HK-2 (cell line): ENCODE measurements around the gene TMEM179.

Experiments used
- DNase-seq: peaks from one replicate; pipeline ENCODE4 v3.0.0-alpha.2; 2018; ENCODE audit not compliant: unreplicated experiment

The TMEM179 gene

GRCh38 chr14:104555430-104556255, 48.9 kb downstream of the TMEM179 start:
- no peak for DNase-seq

- no peak for DNase-seq
Observed at GRCh38 chr14:104554608-104555429, 49.8 kb downstream of the TMEM179 start.

GRCh38 chr14:104554088-104554607, 50.4 kb downstream of the TMEM179 start:
- DNase-seq, result no peak

- no peak for DNase-seq
Observed at GRCh38 chr14:104553166-104554087, 51.1 kb downstream of the TMEM179 start.

GRCh38 chr14:104552738-104553125, 51.8 kb downstream of the TMEM179 start:
- DNase-seq, result no peak

- no peak for DNase-seq
Observed at GRCh38 chr14:104551851-104552737, 52.5 kb downstream of the TMEM179 start.

GRCh38 chr14:104550861-104551728, 53.5 kb downstream of the TMEM179 start:
- DNase-seq, result no peak

- no peak for DNase-seq
Observed at GRCh38 chr14:104550340-104550860, 54.2 kb downstream of the TMEM179 start.

- DNase-seq, result no peak
Observed at GRCh38 chr14:104549536-104550339, 54.8 kb downstream of the TMEM179 start.

- DNase-seq, result no peak
Observed at GRCh38 chr14:104548802-104549535, 55.6 kb downstream of the TMEM179 start.

GRCh38 chr14:104547998-104548700, 56.4 kb downstream of the TMEM179 start:
- DNase-seq, result no peak

- no peak for DNase-seq
Observed at GRCh38 chr14:104547310-104547997, 57.1 kb downstream of the TMEM179 start.

- DNase-seq, result no peak
Observed at GRCh38 chr14:104546591-104547309, 57.8 kb downstream of the TMEM179 start.

- no peak for DNase-seq
Observed at GRCh38 chr14:104545942-104546501, 58.5 kb downstream of the TMEM179 start.

GRCh38 chr14:104545151-104545941, 59.2 kb downstream of the TMEM179 start:
- DNase-seq, result no peak
